Endothelial cell of umbilical vein (primary cell): ENCODE data around the gene FRMPD1. TPM values are rescaled to one million over a fixed set of nuclear protein-coding genes. Genes with fewer than 3 reads are reported as not detected.

Experiments used
- BruUV-seq: library from RNA; stranded (reverse); fragments of 400-500 nt; replicated peaks from 2 replicates; lab custom pipeline; 2021; lab: Mats Ljungman, UMichigan
- CTCF ChIA-PET: fragments of 300-600, 350-600 bp; sonication (Branson Sonifier 250); formaldehyde crosslinking; loops from one replicate; lab custom pipeline; 2021; ENCODE audit warnings: antibody characterized with exemption, inconsistent platforms; lab: Charles Lee
- POLR2A ChIA-PET: fragments of 300-600, 350-600 bp; sonication (Branson Sonifier 250); formaldehyde crosslinking; loops from one replicate; lab custom pipeline; 2021; ENCODE audit warnings: antibody characterized with exemption, inconsistent platforms; lab: Charles Lee
- DNase-seq: peaks from one replicate; pipeline ENCODE4 v3.0.0-alpha.2; 2011; ENCODE audit warnings: low read depth, low spot score
- FAIRE-seq: peaks from 2 replicates; lab custom pipeline; 2011; peaks lifted over from hg19 to GRCh38; lab: Jason Lieb, UNC
- H2AFZ ChIP-seq: 2 replicates; pipeline ENCODE4 v1.6.0; 2012; ENCODE audit warnings: low read depth, low read length, control low read depth, inconsistent platforms
- H3K27ac ChIP-seq: 2 replicates; pipeline ENCODE4 v1.5.1; 2011; ENCODE audit warnings: low read depth, mild to moderate bottlenecking, control low read depth, low read length, moderate library complexity; ENCODE audit not compliant: insufficient read depth
- H3K27me3 ChIP-seq, 2 experiments: 2 replicates each; pipeline versions ENCODE4 v1.6.0 to v1.6.1; 2011; ENCODE audit warnings: low read length in 2 of 2, mixed read lengths in 1 of 2; ENCODE audit not compliant: control insufficient read depth in 2 of 2, insufficient read depth in 2 of 2
- H3K36me3 ChIP-seq, 2 experiments: 2 replicates in 1 of 2; 3 replicates in 1 of 2; pipeline ENCODE4 v1.5.1; 2011; ENCODE audit warnings: low read length in 2 of 2, mild to moderate bottlenecking in 1 of 2, moderate library complexity in 1 of 2; ENCODE audit not compliant: control insufficient read depth in 2 of 2, insufficient read depth in 2 of 2; ENCODE audit errors: extremely low read depth in 1 of 2
- H3K4me1 ChIP-seq: 3 replicates; pipeline ENCODE4 v1.5.1; 2011; ENCODE audit warnings: mild to moderate bottlenecking, low read length; ENCODE audit not compliant: control insufficient read depth, insufficient read depth; ENCODE audit errors: extremely low read depth
- H3K4me2 ChIP-seq: 2 replicates; pipeline ENCODE4 v1.6.1; 2011; ENCODE audit warnings: low read length, control low read depth, mixed read lengths; ENCODE audit not compliant: insufficient read depth
- H3K4me3 ChIP-seq, 3 experiments: fragments of 200-600 bp in 1 of 3; sonication (generic), shearing (Covaris generic) in 1 of 3; replicated peaks in 1 of 3; 2 replicates each; pipeline ENCODE4 v1.5.1; 2011 to 2016; ENCODE audit warnings: control low read depth in 3 of 3, low read length in 3 of 3, mild to moderate bottlenecking in 2 of 3, inconsistent platforms in 1 of 3, low read depth in 1 of 3, moderate library complexity in 1 of 3; ENCODE audit not compliant: insufficient read depth in 1 of 3
- H3K79me2 ChIP-seq: 2 replicates; pipeline ENCODE4 v1.6.0; 2012; ENCODE audit warnings: low read length, inconsistent platforms; ENCODE audit not compliant: control insufficient read depth, insufficient read depth
- H3K9ac ChIP-seq: replicated peaks from 2 replicates; pipeline ENCODE3; 2011; ENCODE audit warnings: low read length, control low read depth; ENCODE audit not compliant: insufficient read depth; ENCODE audit errors: extremely low read depth
- H3K9me1 ChIP-seq: replicated peaks from 3 replicates; pipeline ENCODE4 v1.6.0; 2011; ENCODE audit warnings: mild to moderate bottlenecking, low read length; ENCODE audit not compliant: control insufficient read depth, insufficient read depth; ENCODE audit errors: extremely low read depth
- H3K9me3 ChIP-seq: replicated peaks from 2 replicates; pipeline ENCODE4 v1.5.1; 2012; ENCODE audit warnings: low read length, inconsistent platforms; ENCODE audit not compliant: control insufficient read depth, insufficient read depth
- H4K20me1 ChIP-seq: replicated peaks from 2 replicates; pipeline ENCODE3; 2011; ENCODE audit warnings: mild to moderate bottlenecking, low read length; ENCODE audit not compliant: control insufficient read depth, insufficient read depth; ENCODE audit errors: extremely low read depth
- EZH2 ChIP-seq: IDR thresholded peaks from 2 replicates; pipeline ENCODE4 v1.6.1; 2012; ENCODE audit warnings: borderline replicate concordance, low read depth, mild to moderate bottlenecking, moderate library complexity, low read length, inconsistent platforms; ENCODE audit not compliant: severe bottlenecking
- FOS ChIP-seq: IDR thresholded peaks from 2 replicates; pipeline ENCODE4 v1.6.1; 2011; ENCODE audit warnings: mild to moderate bottlenecking, low read length, moderate library complexity, borderline replicate concordance; ENCODE audit not compliant: insufficient read depth
- GATA2 ChIP-seq: IDR thresholded peaks from 2 replicates; pipeline ENCODE4 v1.7.0; 2011; ENCODE audit warnings: low read depth, mild to moderate bottlenecking, moderate library complexity, mixed read lengths, low read length; ENCODE audit not compliant: insufficient read length, insufficient read depth
- JUN ChIP-seq: IDR thresholded peaks from 2 replicates; pipeline ENCODE4 v1.6.1; 2011; ENCODE audit warnings: borderline replicate concordance, low read depth; ENCODE audit not compliant: insufficient read length, insufficient read depth
- MYC ChIP-seq: IDR thresholded peaks from one replicate; pipeline ENCODE4 v1.6.1; 2011; ENCODE audit warnings: mild to moderate bottlenecking, low read depth, low read length
- POLR2A ChIP-seq: IDR thresholded peaks from 2 replicates; pipeline ENCODE4 v1.6.1; 2012; ENCODE audit warnings: low read depth, mild to moderate bottlenecking, control low read depth, low read length
- POLR2AphosphoS5 ChIP-seq: IDR thresholded peaks from 2 replicates; pipeline ENCODE4 v1.6.1; 2012; ENCODE audit warnings: low read depth, mild to moderate bottlenecking, control low read depth, low read length, moderate library complexity; ENCODE audit not compliant: insufficient read depth
- dilution Hi-C: fragments of 300-500 bp; cut with MboI; formaldehyde crosslinking; loops from one replicate; pipeline ENCODE4 v1.15.0; 2019; ENCODE audit warnings: low sequenced_read_pairs; ENCODE audit not compliant: extremely low pct_ligation_motif_present
- intact Hi-C: fragments of 100-400 bp; cut with micrococcal nuclease; formaldehyde crosslinking; loops from one replicate; pipeline ENCODE4 v1.10.0; 2022
- polyA plus RNA-seq, 4 experiments: library from polyadenylated mRNA; depleted of rRNA in 3 of 4; stranded (reverse) in 3 of 4; unstranded in 1 of 4; fragments of >200 nt; gene quantifications; 2 replicates each; pipeline versions ENCODE4 v1.2.1 to v1.2.3, GENCODE V29; 2011 to 2012; ENCODE audit warnings: missing spikeins in 1 of 4
- total RNA-seq: library from RNA; stranded (reverse); gene quantifications from 2 replicates; pipeline ENCODE4 v1.2.3, GENCODE V29; 2021
- TF ChIP-seq, protein P1 (sequence below), 2 donors: IDR thresholded peaks; 1 replicate in 1 of 2; 2 replicates in 1 of 2; pipeline ENCODE4 v1.5.1; 2011; ENCODE audit warnings: low read length in 2 of 2, mild to moderate bottlenecking in 2 of 2, moderate library complexity in 2 of 2, control low read depth in 1 of 2, inconsistent platforms in 1 of 2, low read depth in 1 of 2; ENCODE audit not compliant: insufficient read depth in 1 of 2; ENCODE audit errors: extremely low read depth in 1 of 2
- TF ChIP-seq, protein P2 (sequence below): IDR thresholded peaks from 2 replicates; pipeline ENCODE4 v1.6.1; 2011; ENCODE audit not compliant: insufficient read depth, insufficient read length

Gene FRMPD1
- total and polyA plus RNA-seq, 2 donors (not counting 3 experiments of a cell fraction or from before 2014, with no cell fraction given): not detected

DNA sequence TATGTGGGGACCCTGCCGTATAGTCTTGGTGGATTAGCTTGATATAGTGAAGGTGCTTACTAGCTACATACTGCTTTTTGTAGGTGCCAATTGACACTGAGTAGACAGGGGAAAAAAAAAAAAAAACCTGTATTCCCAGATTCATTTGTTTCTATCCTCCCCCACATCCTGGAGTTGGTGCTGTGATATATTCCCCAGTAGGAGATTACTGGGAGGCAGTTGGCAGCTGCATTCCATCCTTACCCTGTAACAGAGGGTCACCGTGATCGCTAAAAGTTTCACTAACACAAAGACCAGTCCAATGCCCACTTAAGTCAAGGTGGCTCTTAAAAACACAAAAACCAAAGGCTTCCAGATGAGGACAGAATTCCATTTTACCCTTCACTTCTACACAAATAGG lies 30.9 kb upstream of the FRMPD1 start:
- no peak overlapping the region for H3K27ac ChIP-seq
- no peaks in the 10 kb centered on the region for H3K9me1 ChIP-seq
- H2AFZ ChIP-seq: no peak overlapping the region
- H3K4me3 ChIP-seq: no peak overlapping the region
- peaks cover 5 to 11% of the 10 kb centered on the region in 2 experiments for H3K27me3 ChIP-seq
- no TSS peak for BruUV-seq
- H3K4me1 ChIP-seq: no peaks in the 10 kb centered on the region
- no peaks in the 10 kb centered on the region for H4K20me1 ChIP-seq
- TF ChIP-seq, protein P1, sequence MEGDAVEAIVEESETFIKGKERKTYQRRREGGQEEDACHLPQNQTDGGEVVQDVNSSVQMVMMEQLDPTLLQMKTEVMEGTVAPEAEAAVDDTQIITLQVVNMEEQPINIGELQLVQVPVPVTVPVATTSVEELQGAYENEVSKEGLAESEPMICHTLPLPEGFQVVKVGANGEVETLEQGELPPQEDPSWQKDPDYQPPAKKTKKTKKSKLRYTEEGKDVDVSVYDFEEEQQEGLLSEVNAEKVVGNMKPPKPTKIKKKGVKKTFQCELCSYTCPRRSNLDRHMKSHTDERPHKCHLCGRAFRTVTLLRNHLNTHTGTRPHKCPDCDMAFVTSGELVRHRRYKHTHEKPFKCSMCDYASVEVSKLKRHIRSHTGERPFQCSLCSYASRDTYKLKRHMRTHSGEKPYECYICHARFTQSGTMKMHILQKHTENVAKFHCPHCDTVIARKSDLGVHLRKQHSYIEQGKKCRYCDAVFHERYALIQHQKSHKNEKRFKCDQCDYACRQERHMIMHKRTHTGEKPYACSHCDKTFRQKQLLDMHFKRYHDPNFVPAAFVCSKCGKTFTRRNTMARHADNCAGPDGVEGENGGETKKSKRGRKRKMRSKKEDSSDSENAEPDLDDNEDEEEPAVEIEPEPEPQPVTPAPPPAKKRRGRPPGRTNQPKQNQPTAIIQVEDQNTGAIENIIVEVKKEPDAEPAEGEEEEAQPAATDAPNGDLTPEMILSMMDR (IDR thresholded peaks at IDR 0.05; ENCODE audit: extremely low read depth in 1 of 2, insufficient read depth in 1 of 2, low read depth in 1 of 2, low read length in 2 of 2): no peak
- TF ChIP-seq POLR2AphosphoS5 (no peak), POLR2A (no peak), JUN (no peak), EZH2 (no peak), FOS (no peak), GATA2 (no peak), MYC (no peak)
- TF ChIP-seq, protein P2, sequence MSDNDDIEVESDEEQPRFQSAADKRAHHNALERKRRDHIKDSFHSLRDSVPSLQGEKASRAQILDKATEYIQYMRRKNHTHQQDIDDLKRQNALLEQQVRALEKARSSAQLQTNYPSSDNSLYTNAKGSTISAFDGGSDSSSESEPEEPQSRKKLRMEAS: no peak
- no peaks in the 10 kb centered on the region for H3K36me3 ChIP-seq
- no peak overlapping the region for H3K9ac ChIP-seq
- H3K79me2 ChIP-seq: no peaks in the 10 kb centered on the region
- POLR2A ChIA-PET: no interaction called here
- intact Hi-C loops: no loop called here
- no peaks in the 10 kb centered on the region for H3K9me3 ChIP-seq
- CTCF ChIA-PET: no interaction called here
- H3K4me2 ChIP-seq: no peak overlapping the region
- no peak for DNase-seq
- dilution Hi-C loops: no loop called here
- FAIRE-seq: no peak
